ENCODE results near the gene TNFRSF1B. TPM values are rescaled to one million over a fixed set of nuclear protein-coding genes. Genes with fewer than 3 reads are reported as not detected.
A peak's percentile ranks its signal among the peaks of the same experiment; 100 is the strongest.

Gene TNFRSF1B
- polyA plus RNA-seq = 1 to 10 TPM; 1.8 to 3.4 TPM

- 1 to 2% methylated on average over 39 to 79 of the region's 79 CpGs for WGBS, 2 donors
- Histone ChIP-seq H3K27ac (ENCODE audit: low read depth in 2 of 2, low read length in 1 of 2) (peak within 1 kb of the TSS; percentile 66 to 72), H3K4me1 (ENCODE audit: control insufficient read depth in 2 of 2, insufficient read depth in 2 of 2, low read length in 1 of 2) (peaks cover 0 to 13% of the 10 kb centered on the region in 2 donors), H3K9me3 (ENCODE audit: control insufficient read depth in 2 of 2, insufficient read depth in 1 of 2, low read depth in 1 of 2, low read length in 1 of 2) (no peaks in the 10 kb centered on the region), H3K36me3 (ENCODE audit: control insufficient read depth in 2 of 2, insufficient read depth in 2 of 2, low read length in 1 of 2) (no peaks in the 10 kb centered on the region), H3K4me3 (ENCODE audit: low read depth in 1 of 2, low read length in 2 of 2) (peak within 1 kb of the TSS; percentile 50 to 61), H3K27me3 (ENCODE audit: control insufficient read depth in 1 of 2, insufficient read depth in 2 of 2, low read length in 2 of 2) (peaks cover 0 to 3% of the 10 kb centered on the region in 2 donors)
These were observed at the start of gene TNFRSF1B for GRCh38 chr1:12166834-12167492. Gene TNFRSF1B (plus strand): TSS chr1:12166991. CDS start chr1:12167092, 101 bp downstream.

GRCh38 chr1:12121212-12122003 lies 45.4 kb upstream of the TNFRSF1B start:
- Histone ChIP-seq H3K27ac (ENCODE audit: low read depth in 2 of 2, low read length in 1 of 2) (no peak overlapping the region), H3K36me3 (ENCODE audit: control insufficient read depth in 2 of 2, insufficient read depth in 2 of 2, low read length in 1 of 2) (no peaks in the 10 kb centered on the region), H3K4me3 (ENCODE audit: low read depth in 1 of 2, low read length in 2 of 2) (no peak overlapping the region), H3K9me3 (ENCODE audit: control insufficient read depth in 2 of 2, insufficient read depth in 1 of 2, low read depth in 1 of 2, low read length in 1 of 2) (no peaks in the 10 kb centered on the region), H3K27me3 (ENCODE audit: control insufficient read depth in 1 of 2, insufficient read depth in 2 of 2, low read length in 2 of 2) (no peaks in the 10 kb centered on the region), H3K4me1 (ENCODE audit: control insufficient read depth in 2 of 2, insufficient read depth in 2 of 2, low read length in 1 of 2) (no peaks in the 10 kb centered on the region)
- WGBS, 2 donors = 50 to 54% methylated on average over 12 of the region's 12 CpGs

- Histone ChIP-seq H3K27ac (ENCODE audit: low read depth in 2 of 2, low read length in 1 of 2) (no peak overlapping the region), H3K36me3 (ENCODE audit: control insufficient read depth in 2 of 2, insufficient read depth in 2 of 2, low read length in 1 of 2) (no peaks in the 10 kb centered on the region), H3K9me3 (ENCODE audit: control insufficient read depth in 2 of 2, insufficient read depth in 1 of 2, low read depth in 1 of 2, low read length in 1 of 2) (no peaks in the 10 kb centered on the region), H3K4me1 (ENCODE audit: control insufficient read depth in 2 of 2, insufficient read depth in 2 of 2, low read length in 1 of 2) (no peaks in the 10 kb centered on the region), H3K27me3 (ENCODE audit: control insufficient read depth in 1 of 2, insufficient read depth in 2 of 2, low read length in 2 of 2) (no peaks in the 10 kb centered on the region), H3K4me3 (ENCODE audit: low read depth in 1 of 2, low read length in 2 of 2) (no peak overlapping the region)
- 57 to 58% methylated on average over 8 of the region's 8 CpGs for WGBS, 2 donors
These were observed 43.6 kb upstream of the TNFRSF1B start for GRCh38 chr1:12123172-12123571.

- Histone ChIP-seq H3K27ac (ENCODE audit: low read depth in 2 of 2, low read length in 1 of 2) (no peak overlapping the region), H3K4me1 (ENCODE audit: control insufficient read depth in 2 of 2, insufficient read depth in 2 of 2, low read length in 1 of 2) (no peaks in the 10 kb centered on the region), H3K36me3 (ENCODE audit: control insufficient read depth in 2 of 2, insufficient read depth in 2 of 2, low read length in 1 of 2) (no peaks in the 10 kb centered on the region), H3K4me3 (ENCODE audit: low read depth in 1 of 2, low read length in 2 of 2) (no peak overlapping the region), H3K9me3 (ENCODE audit: control insufficient read depth in 2 of 2, insufficient read depth in 1 of 2, low read depth in 1 of 2, low read length in 1 of 2) (no peaks in the 10 kb centered on the region), H3K27me3 (ENCODE audit: control insufficient read depth in 1 of 2, insufficient read depth in 2 of 2, low read length in 2 of 2) (no peaks in the 10 kb centered on the region)
- 46 to 49% methylated on average over 19 of the region's 19 CpGs for WGBS, 2 donors
These were observed 41.9 kb upstream of the TNFRSF1B start for GRCh38 chr1:12124693-12125421.

- H3K27ac ChIP-seq (ENCODE audit: low read depth in 2 of 2, low read length in 1 of 2) = no peak overlapping the region
- no peaks in the 10 kb centered on the region for H3K9me3 ChIP-seq (ENCODE audit: control insufficient read depth in 2 of 2, insufficient read depth in 1 of 2, low read depth in 1 of 2, low read length in 1 of 2)
- H3K4me1 ChIP-seq (ENCODE audit: control insufficient read depth in 2 of 2, insufficient read depth in 2 of 2, low read length in 1 of 2) = no peaks in the 10 kb centered on the region
- 78 to 79% methylated on average over 24 of the region's 24 CpGs for WGBS, 2 donors
- no peaks in the 10 kb centered on the region for H3K27me3 ChIP-seq (ENCODE audit: control insufficient read depth in 1 of 2, insufficient read depth in 2 of 2, low read length in 2 of 2)
- H3K36me3 ChIP-seq (ENCODE audit: control insufficient read depth in 2 of 2, insufficient read depth in 2 of 2, low read length in 1 of 2) = no peaks in the 10 kb centered on the region
- no peak overlapping the region for H3K4me3 ChIP-seq (ENCODE audit: low read depth in 1 of 2, low read length in 2 of 2)
These were observed 41.1 kb upstream of the TNFRSF1B start for GRCh38 chr1:12125422-12126355.

DNA sequence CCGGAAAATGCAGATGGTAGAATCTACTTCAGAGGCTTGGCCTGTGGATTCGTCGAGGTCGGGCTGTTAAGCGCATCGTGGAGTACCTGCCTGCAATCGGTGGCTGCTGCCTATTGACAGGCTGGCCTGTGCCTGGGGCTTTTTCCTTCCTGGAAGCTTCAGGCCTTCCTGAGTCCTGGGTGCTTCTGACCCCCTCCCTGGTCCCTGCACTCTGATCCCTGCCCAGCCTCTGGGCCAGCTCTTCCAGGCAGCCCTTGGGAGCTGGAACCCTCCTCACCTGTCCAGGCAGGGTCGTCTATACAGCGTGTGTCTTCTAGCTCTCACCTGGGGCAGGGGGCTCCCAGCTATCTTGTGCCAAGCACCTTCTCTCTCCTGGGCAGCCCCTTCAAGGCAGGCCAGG lies 40.0 kb upstream of the TNFRSF1B start:
- 93 to 94% methylated on average over 9 of the region's 9 CpGs for WGBS, 2 donors
- no peak overlapping the region for H3K27ac ChIP-seq (ENCODE audit: low read depth in 2 of 2, low read length in 1 of 2)
- H3K36me3 ChIP-seq (ENCODE audit: control insufficient read depth in 2 of 2, insufficient read depth in 2 of 2, low read length in 1 of 2) = no peaks in the 10 kb centered on the region
- no peaks in the 10 kb centered on the region for H3K4me1 ChIP-seq (ENCODE audit: control insufficient read depth in 2 of 2, insufficient read depth in 2 of 2, low read length in 1 of 2)
- H3K27me3 ChIP-seq (ENCODE audit: control insufficient read depth in 1 of 2, insufficient read depth in 2 of 2, low read length in 2 of 2) = no peaks in the 10 kb centered on the region
- no peak overlapping the region for H3K4me3 ChIP-seq (ENCODE audit: low read depth in 1 of 2, low read length in 2 of 2)
- H3K9me3 ChIP-seq (ENCODE audit: control insufficient read depth in 2 of 2, insufficient read depth in 1 of 2, low read depth in 1 of 2, low read length in 1 of 2) = no peaks in the 10 kb centered on the region

GRCh38 chr1:12127206-12127810 lies 39.5 kb upstream of the TNFRSF1B start:
- no peaks in the 10 kb centered on the region for H3K27me3 ChIP-seq (ENCODE audit: control insufficient read depth in 1 of 2, insufficient read depth in 2 of 2, low read length in 2 of 2)
- H3K9me3 ChIP-seq (ENCODE audit: control insufficient read depth in 2 of 2, insufficient read depth in 1 of 2, low read depth in 1 of 2, low read length in 1 of 2) = no peaks in the 10 kb centered on the region
- H3K36me3 ChIP-seq (ENCODE audit: control insufficient read depth in 2 of 2, insufficient read depth in 2 of 2, low read length in 1 of 2) = no peaks in the 10 kb centered on the region
- no peak overlapping the region for H3K27ac ChIP-seq (ENCODE audit: low read depth in 2 of 2, low read length in 1 of 2)
- H3K4me3 ChIP-seq (ENCODE audit: low read depth in 1 of 2, low read length in 2 of 2) = no peak overlapping the region
- WGBS, 2 donors = 84 to 89% methylated on average over 10 of the region's 10 CpGs
- no peaks in the 10 kb centered on the region for H3K4me1 ChIP-seq (ENCODE audit: control insufficient read depth in 2 of 2, insufficient read depth in 2 of 2, low read length in 1 of 2)

DNA sequence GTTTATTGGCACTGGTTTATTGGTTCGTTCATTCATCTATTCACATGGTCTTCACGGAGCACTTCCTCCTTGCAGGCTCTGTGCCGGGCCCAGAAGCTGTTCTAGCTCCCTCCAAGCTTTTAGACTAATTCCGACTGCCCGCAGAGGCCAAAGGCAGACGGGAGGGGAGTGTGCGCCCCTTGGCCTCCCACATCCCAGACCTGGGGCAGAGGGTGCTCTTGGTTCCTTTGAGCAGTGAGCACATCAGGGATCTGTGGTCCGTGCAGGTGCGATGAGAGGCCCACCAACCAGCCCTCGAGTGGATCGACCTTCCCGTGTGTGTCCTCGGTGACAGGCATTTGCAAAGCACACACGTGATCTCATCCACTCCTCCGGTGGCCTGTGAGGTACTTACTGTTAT lies 38.7 kb upstream of the TNFRSF1B start:
- no peaks in the 10 kb centered on the region for H3K36me3 ChIP-seq (ENCODE audit: control insufficient read depth in 2 of 2, insufficient read depth in 2 of 2, low read length in 1 of 2)
- H3K27ac ChIP-seq (ENCODE audit: low read depth in 2 of 2, low read length in 1 of 2) = no peak overlapping the region
- 84 to 93% methylated on average over 15 of the region's 15 CpGs for WGBS, 2 donors
- H3K4me3 ChIP-seq (ENCODE audit: low read depth in 1 of 2, low read length in 2 of 2) = no peak overlapping the region
- no peaks in the 10 kb centered on the region for H3K4me1 ChIP-seq (ENCODE audit: control insufficient read depth in 2 of 2, insufficient read depth in 2 of 2, low read length in 1 of 2)
- H3K27me3 ChIP-seq (ENCODE audit: control insufficient read depth in 1 of 2, insufficient read depth in 2 of 2, low read length in 2 of 2) = no peaks in the 10 kb centered on the region
- no peaks in the 10 kb centered on the region for H3K9me3 ChIP-seq (ENCODE audit: control insufficient read depth in 2 of 2, insufficient read depth in 1 of 2, low read depth in 1 of 2, low read length in 1 of 2)
